Measurements from ENCODE around the gene CDCA7L.

Gene CDCA7L

DNA sequence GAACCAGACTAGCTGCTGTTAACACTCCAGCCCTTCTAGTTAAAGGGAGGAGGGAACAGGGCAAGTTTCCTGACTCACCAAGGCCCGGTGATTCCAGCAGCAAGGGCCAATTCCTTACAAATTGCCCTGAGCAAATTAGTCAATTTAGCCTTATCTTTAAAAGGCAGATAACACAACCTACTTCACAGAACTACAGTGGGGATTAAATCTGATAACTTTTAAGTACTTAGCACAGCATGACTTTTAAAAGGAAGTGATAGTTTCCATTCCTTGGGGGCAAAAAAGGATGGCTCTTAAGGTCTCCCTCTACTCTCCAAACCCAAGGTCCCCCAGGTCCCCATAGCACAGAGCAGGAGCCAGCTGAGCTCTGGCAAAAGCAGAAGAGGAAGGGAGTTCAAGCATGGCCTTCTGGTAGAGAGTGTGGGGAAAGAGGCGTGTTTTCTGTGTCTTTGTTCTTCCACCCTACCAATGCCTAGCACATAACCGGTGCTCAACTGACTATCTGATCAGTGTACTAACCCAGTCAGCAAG lies 4.0 kb downstream of the CDCA7L start (continued):
- TF ChIP-seq, protein P1, sequence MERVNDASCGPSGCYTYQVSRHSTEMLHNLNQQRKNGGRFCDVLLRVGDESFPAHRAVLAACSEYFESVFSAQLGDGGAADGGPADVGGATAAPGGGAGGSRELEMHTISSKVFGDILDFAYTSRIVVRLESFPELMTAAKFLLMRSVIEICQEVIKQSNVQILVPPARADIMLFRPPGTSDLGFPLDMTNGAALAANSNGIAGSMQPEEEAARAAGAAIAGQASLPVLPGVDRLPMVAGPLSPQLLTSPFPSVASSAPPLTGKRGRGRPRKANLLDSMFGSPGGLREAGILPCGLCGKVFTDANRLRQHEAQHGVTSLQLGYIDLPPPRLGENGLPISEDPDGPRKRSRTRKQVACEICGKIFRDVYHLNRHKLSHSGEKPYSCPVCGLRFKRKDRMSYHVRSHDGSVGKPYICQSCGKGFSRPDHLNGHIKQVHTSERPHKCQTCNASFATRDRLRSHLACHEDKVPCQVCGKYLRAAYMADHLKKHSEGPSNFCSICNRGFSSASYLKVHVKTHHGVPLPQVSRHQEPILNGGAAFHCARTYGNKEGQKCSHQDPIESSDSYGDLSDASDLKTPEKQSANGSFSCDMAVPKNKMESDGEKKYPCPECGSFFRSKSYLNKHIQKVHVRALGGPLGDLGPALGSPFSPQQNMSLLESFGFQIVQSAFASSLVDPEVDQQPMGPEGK (tag by site-specific recombination; IDR thresholded peaks at IDR 0.05): peak; percentile 18; the same call in 1 of the 2 replicates
- peak; percentile 85 for TF ChIP-seq TRIM28 (IDR thresholded peaks at IDR 0.05; ENCODE audit: borderline replicate concordance, low read length)
- TF ChIP-seq, protein P2, sequence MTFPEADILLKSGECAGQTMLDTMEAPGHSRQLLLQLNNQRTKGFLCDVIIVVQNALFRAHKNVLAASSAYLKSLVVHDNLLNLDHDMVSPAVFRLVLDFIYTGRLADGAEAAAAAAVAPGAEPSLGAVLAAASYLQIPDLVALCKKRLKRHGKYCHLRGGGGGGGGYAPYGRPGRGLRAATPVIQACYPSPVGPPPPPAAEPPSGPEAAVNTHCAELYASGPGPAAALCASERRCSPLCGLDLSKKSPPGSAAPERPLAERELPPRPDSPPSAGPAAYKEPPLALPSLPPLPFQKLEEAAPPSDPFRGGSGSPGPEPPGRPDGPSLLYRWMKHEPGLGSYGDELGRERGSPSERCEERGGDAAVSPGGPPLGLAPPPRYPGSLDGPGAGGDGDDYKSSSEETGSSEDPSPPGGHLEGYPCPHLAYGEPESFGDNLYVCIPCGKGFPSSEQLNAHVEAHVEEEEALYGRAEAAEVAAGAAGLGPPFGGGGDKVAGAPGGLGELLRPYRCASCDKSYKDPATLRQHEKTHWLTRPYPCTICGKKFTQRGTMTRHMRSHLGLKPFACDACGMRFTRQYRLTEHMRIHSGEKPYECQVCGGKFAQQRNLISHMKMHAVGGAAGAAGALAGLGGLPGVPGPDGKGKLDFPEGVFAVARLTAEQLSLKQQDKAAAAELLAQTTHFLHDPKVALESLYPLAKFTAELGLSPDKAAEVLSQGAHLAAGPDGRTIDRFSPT (tag by site-specific recombination; IDR thresholded peaks at IDR 0.05): 0 out of 2 replicates have a peak, but pooled peaks have one; percentile 47
- TF ChIP-seq ZNF473 (tag by site-specific recombination; IDR thresholded peaks at IDR 0.05): no peak
- TF ChIP-seq SP3 (tag by site-specific recombination; IDR thresholded peaks at IDR 0.05): 0 out of 2 replicates have a peak, but pooled peaks have one; percentile 29
- TF ChIP-seq ZNF341 (tag by site-specific recombination; IDR thresholded peaks at IDR 0.05; ENCODE audit: low read depth): peak; percentile 33; the same call in 1 of the 2 replicates
- no peak for TF ChIP-seq ZBTB21 (tag by site-specific recombination; IDR thresholded peaks at IDR 0.05)
- no peak for TF ChIP-seq ZNF768 (tag by site-specific recombination; IDR thresholded peaks at IDR 0.05)
- TF ChIP-seq ZNF549 (tag by site-specific recombination; IDR thresholded peaks at IDR 0.05): no peak
- TF ChIP-seq HOXD13 (CRISPR knock-in tag; IDR thresholded peaks at IDR 0.05; ENCODE audit: borderline replicate concordance): peak; percentile 79; the same call in 1 of the 2 replicates
- TF ChIP-seq ZNF366 (tag by site-specific recombination; conservative IDR thresholded peaks at IDR 0.05): peak; percentile 70
- TF ChIP-seq ZNF24 (tag by site-specific recombination; IDR thresholded peaks at IDR 0.05): peak; percentile 71
- peak; percentile 9; the same call in 1 of the 2 replicates for TF ChIP-seq ZNF10 (tag by site-specific recombination; IDR thresholded peaks at IDR 0.05)
- TF ChIP-seq REPIN1 (tag by site-specific recombination; IDR thresholded peaks at IDR 0.05; ENCODE audit: low read depth): no peak
- TF ChIP-seq ZNF248 (tag by site-specific recombination; IDR thresholded peaks at IDR 0.05): no peak
- TF ChIP-seq BCL11A (tag by site-specific recombination; IDR thresholded peaks at IDR 0.05; ENCODE audit: low read depth): peak; percentile 58; the same call in 1 of the 2 replicates
- TF ChIP-seq GLIS1 (tag by site-specific recombination; IDR thresholded peaks at IDR 0.05): peak; percentile 74
- 0 out of 2 replicates have a peak, but pooled peaks have one; percentile 32 for TF ChIP-seq ZBTB48 (tag by site-specific recombination; IDR thresholded peaks at IDR 0.05)
- TF ChIP-seq ZNF777 (tag by site-specific recombination; IDR thresholded peaks at IDR 0.05; ENCODE audit: borderline replicate concordance): no peak
- peak; percentile 76 for TF ChIP-seq ZEB2 (tag by site-specific recombination; IDR thresholded peaks at IDR 0.05)
- TF ChIP-seq, protein P3, sequence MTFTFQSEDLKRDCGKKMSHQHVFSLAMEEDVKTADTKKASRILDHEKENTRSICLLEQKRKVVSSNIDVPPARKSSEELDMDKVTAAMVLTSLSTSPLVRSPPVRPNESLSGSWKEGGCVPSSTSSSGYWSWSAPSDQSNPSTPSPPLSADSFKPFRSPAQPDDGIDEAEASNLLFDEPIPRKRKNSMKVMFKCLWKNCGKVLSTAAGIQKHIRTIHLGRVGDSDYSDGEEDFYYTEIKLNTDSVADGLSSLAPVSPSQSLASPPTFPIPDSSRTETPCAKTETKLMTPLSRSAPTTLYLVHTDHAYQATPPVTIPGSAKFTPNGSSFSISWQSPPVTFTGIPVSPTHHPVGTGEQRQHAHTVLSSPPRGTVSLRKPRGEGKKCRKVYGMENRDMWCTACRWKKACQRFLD (tag by site-specific recombination; IDR thresholded peaks at IDR 0.05): no peak
- TF ChIP-seq, protein P4, sequence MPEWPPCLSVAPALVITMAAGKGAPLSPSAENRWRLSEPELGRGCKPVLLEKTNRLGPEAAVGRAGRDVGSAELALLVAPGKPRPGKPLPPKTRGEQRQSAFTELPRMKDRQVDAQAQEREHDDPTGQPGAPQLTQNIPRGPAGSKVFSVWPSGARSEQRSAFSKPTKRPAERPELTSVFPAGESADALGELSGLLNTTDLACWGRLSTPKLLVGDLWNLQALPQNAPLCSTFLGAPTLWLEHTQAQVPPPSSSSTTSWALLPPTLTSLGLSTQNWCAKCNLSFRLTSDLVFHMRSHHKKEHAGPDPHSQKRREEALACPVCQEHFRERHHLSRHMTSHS (tag by site-specific recombination; IDR thresholded peaks at IDR 0.05): no peak; the same call in 1 of the 2 replicates
- TF ChIP-seq BCL11B (tag by site-specific recombination; IDR thresholded peaks at IDR 0.05; ENCODE audit: low read depth): peak; percentile 76
- TF ChIP-seq, protein P5, sequence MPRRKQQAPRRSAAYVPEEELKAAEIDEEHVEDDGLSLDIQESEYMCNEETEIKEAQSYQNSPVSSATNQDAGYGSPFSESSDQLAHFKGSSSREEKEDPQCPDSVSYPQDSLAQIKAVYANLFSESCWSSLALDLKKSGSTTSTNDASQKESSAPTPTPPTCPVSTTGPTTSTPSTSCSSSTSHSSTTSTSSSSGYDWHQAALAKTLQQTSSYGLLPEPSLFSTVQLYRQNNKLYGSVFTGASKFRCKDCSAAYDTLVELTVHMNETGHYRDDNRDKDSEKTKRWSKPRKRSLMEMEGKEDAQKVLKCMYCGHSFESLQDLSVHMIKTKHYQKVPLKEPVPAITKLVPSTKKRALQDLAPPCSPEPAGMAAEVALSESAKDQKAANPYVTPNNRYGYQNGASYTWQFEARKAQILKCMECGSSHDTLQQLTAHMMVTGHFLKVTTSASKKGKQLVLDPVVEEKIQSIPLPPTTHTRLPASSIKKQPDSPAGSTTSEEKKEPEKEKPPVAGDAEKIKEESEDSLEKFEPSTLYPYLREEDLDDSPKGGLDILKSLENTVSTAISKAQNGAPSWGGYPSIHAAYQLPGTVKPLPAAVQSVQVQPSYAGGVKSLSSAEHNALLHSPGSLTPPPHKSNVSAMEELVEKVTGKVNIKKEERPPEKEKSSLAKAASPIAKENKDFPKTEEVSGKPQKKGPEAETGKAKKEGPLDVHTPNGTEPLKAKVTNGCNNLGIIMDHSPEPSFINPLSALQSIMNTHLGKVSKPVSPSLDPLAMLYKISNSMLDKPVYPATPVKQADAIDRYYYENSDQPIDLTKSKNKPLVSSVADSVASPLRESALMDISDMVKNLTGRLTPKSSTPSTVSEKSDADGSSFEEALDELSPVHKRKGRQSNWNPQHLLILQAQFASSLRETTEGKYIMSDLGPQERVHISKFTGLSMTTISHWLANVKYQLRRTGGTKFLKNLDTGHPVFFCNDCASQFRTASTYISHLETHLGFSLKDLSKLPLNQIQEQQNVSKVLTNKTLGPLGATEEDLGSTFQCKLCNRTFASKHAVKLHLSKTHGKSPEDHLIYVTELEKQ (tag by site-specific recombination; IDR thresholded peaks at IDR 0.05; ENCODE audit: borderline replicate concordance): peak; percentile 60; the same call in 1 of the 2 replicates
- peak; percentile 91 for TF ChIP-seq FEZF1 (tag by site-specific recombination; IDR thresholded peaks at IDR 0.05)
- TF ChIP-seq GLIS2 (tag by site-specific recombination; IDR thresholded peaks at IDR 0.05): 0 out of 2 replicates have a peak, but pooled peaks have one; percentile 27
- TF ChIP-seq ZNF416 (tag by site-specific recombination; IDR thresholded peaks at IDR 0.05): no peak
- peak; percentile 75 for TF ChIP-seq ZNF629 (tag by site-specific recombination; IDR thresholded peaks at IDR 0.05)
- no peak for TF ChIP-seq ZNF354C (tag by site-specific recombination; IDR thresholded peaks at IDR 0.05; ENCODE audit: borderline replicate concordance, low read depth)
- TF ChIP-seq, protein P6, sequence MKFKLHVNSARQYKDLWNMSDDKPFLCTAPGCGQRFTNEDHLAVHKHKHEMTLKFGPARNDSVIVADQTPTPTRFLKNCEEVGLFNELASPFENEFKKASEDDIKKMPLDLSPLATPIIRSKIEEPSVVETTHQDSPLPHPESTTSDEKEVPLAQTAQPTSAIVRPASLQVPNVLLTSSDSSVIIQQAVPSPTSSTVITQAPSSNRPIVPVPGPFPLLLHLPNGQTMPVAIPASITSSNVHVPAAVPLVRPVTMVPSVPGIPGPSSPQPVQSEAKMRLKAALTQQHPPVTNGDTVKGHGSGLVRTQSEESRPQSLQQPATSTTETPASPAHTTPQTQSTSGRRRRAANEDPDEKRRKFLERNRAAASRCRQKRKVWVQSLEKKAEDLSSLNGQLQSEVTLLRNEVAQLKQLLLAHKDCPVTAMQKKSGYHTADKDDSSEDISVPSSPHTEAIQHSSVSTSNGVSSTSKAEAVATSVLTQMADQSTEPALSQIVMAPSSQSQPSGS (tag by site-specific recombination; IDR thresholded peaks at IDR 0.05; ENCODE audit: low read depth): no peak
